Fibroblast of the aortic adventitia (primary cell): ENCODE data around the gene ST6GALNAC1. TPM values are rescaled to one million over a fixed set of nuclear protein-coding genes. Genes with fewer than 3 reads are reported as not detected.

ENCODE experiments used
- DNase-seq: peaks from one replicate; pipeline ENCODE4 v3.0.0-alpha.2; 2010; ENCODE audit warnings: low read depth
- H3K4me3 ChIP-seq: 2 replicates; pipeline ENCODE4 v1.5.1; 2011; ENCODE audit warnings: low read depth, mild to moderate bottlenecking, control low read depth, low read length, moderate library complexity
- total RNA-seq: library from RNA; depleted of rRNA; stranded (reverse); fragments of >200 nt; gene quantifications from 2 replicates; pipeline ENCODE4 v1.2.3, GENCODE V29; 2012; ENCODE audit warnings: low replicate concordance
- TF ChIP-seq, protein P1 (sequence below): IDR thresholded peaks from 2 replicates; pipeline ENCODE4 v1.5.1; 2011; ENCODE audit warnings: mild to moderate bottlenecking, low read length, control low read depth, inconsistent platforms; ENCODE audit not compliant: insufficient read depth

ST6GALNAC1 gene
- total RNA-seq, 1 donor: not detected

DNA sequence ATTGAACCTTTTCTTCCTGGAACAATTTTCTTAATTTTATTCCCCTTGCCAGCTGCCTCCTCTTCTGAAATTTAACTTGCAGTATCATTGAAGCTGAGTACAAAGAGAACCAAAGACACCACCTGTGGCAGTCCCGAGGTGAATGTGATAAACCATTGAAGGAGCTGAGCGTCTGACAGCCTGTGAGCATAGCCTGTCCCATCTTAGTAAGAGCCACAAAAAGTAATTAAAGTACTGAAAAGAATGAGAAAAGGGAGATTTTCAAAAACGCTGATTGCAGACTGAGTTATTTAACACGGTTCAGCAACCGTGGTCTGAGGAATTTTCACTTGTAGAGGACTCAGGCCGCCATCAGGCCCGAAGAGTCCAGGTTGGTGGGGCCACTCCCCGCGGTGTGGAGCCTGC lies 27.2 kb upstream of the ST6GALNAC1 start:
- no peak for DNase-seq
- TF ChIP-seq, protein P1, sequence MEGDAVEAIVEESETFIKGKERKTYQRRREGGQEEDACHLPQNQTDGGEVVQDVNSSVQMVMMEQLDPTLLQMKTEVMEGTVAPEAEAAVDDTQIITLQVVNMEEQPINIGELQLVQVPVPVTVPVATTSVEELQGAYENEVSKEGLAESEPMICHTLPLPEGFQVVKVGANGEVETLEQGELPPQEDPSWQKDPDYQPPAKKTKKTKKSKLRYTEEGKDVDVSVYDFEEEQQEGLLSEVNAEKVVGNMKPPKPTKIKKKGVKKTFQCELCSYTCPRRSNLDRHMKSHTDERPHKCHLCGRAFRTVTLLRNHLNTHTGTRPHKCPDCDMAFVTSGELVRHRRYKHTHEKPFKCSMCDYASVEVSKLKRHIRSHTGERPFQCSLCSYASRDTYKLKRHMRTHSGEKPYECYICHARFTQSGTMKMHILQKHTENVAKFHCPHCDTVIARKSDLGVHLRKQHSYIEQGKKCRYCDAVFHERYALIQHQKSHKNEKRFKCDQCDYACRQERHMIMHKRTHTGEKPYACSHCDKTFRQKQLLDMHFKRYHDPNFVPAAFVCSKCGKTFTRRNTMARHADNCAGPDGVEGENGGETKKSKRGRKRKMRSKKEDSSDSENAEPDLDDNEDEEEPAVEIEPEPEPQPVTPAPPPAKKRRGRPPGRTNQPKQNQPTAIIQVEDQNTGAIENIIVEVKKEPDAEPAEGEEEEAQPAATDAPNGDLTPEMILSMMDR: no peak
- H3K4me3 ChIP-seq: no peak overlapping the region

DNA sequence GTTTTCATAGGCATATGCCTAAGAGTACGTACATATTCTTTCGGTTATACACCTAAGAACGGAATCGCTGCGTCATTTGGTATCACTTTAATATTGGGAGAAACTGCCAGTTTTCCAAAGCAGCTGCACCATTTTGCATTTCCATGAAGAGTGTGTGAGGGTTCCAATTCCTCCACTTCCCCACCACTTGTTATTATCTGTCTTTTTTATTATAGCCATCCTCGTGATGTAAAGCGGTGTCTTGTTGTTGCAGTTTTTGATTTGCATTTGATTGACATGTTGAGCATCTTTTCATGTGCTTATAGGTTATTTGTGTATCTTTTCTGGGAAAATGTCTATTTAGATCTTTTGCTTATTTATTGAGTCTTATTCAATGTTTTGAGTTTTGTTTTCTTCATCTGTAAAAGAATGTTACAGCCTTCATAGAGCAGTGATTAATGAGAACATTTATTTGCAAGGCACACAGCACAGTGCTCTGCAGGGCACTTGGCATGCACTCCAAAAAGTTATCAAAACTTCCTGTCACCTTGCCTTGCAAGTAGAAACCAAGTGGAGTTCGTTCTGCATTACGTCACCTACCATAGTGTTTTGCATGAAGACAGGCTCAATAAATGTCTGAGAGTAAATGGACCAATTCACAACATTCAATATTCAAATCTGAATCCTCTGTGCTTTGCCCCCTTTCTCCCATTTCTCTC lies 26.6 kb upstream of the ST6GALNAC1 start:
- TF ChIP-seq, protein P1: no peak
- no peak for DNase-seq
- no peak overlapping the region for H3K4me3 ChIP-seq

DNA sequence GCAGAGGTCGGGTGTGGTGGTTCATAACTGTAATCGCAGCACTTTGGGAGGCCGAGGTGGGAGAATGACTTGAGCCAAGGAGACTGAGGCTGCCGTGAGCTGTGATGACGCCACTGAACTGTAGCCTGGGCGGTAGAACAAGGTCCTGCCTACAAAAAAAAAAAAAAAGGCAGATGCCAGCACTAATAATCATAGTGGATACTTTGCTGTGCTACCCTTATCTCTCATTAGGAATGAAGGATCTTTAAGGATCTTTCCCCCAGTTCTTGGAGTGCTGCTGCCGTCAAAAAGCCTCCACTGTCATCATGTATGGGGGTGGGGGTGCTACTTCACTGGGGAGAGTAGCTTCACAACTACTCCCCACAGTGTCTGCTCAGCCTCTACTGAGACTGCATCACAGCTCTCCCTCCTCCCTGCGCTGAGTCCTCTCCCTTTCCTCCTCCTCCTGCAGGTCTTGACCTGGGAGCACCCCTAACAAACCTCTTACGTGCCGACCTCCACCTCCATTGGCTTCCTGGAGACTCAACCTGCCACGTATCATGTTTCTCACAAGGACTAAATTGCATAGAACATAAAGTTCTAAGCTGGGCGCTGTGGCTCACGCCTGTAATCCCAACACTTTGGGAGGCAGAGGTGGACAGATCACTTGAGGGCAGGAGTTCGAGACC lies 24.4 kb upstream of the ST6GALNAC1 start:
- TF ChIP-seq, protein P1: no peak
- no peak for DNase-seq
- H3K4me3 ChIP-seq: no peak overlapping the region

DNA sequence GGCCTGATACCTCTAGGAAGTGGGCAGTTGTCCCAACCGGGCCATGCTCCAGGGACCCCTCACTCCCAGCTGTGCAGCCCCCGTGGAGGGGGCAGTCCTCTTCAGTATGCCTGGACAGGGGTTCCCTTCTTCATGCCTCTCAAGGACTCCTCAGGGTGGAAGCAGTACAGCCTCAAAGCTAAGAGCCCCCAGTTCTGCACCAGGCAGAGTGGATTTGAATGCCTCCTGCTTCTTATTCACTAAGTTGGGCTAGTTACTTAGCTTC lies 23.9 kb upstream of the ST6GALNAC1 start:
- no peak overlapping the region for H3K4me3 ChIP-seq
- TF ChIP-seq, protein P1: no peak
- DNase-seq: no peak

DNA sequence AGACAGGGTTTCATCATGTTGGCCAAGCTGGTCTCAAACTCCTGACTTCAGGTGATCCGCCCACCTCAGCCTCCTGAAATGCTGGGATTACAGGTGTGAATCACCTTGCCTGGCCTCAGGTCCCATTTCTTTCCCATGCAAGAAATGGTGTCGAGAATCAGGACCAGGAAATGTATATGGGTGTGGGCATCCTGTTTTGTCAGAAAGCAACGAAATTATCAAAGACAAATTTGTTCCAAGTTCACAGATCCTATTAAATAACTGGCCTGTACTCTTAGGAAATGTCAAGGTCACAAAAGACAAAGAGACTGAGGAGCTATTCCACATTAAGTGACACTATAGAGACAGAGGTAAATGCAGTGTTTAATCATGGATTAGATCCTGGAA lies 17.1 kb upstream of the ST6GALNAC1 start:
- H3K4me3 ChIP-seq: no peak overlapping the region
- TF ChIP-seq, protein P1: no peak
- DNase-seq: no peak

DNA sequence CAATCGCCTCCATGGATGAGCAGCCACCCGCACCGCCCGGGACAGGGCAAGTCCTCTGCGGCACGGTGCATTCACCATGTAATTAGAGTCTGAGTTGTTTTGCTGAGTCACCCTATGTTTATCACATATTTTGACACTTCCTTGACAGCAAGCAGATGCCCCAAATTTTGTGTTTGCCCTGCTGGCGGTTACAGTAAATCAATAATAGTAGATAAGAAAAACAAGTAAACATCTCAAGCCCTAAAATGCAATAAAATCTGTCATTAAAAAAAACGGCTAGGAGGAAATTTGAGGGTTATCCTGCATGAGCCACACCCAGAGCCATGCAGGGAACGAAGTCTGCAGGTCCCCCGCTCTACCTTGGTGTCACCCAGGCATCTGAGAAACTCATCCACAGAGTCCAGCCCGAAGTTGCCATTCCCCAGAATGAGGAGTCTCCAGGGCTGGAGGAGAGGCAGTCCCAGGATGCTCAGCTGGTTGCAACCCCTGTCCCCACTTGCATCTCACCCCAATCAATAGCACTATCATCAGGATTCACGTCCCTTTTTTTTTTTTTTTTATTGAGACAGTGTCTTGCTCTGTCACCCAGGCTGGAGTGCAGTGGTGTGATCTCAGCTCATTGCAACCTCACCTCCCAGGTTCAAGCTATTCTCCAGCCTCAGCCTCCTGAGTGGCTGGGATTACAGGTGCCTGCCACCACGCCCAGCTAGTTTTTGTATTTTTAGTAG lies 16.5 kb upstream of the ST6GALNAC1 start:
- H3K4me3 ChIP-seq: no peak overlapping the region
- peak; percentile 10 for DNase-seq
- TF ChIP-seq, protein P1: no peak
